Stimulated activated CD8-positive, alpha-beta memory T cell treated with anti-CD3 and anti-CD28 coated beads, Interleukin-7, amount 100 ng/mL, for 1 hour (primary cell): ENCODE measurements around the gene PROP1.
"Not testable (repeated sequence)": the region's sequence is repeated elsewhere in the genome, so short reads cannot be mapped to it uniquely, and the experiment has no call there.

Source experiments
- DNase-seq, 2 donors: peaks; one replicate each; pipeline ENCODE4 v3.0.0-alpha.2; 2020; ENCODE audit warnings: low read depth in 2 of 2

The PROP1 gene

DNA sequence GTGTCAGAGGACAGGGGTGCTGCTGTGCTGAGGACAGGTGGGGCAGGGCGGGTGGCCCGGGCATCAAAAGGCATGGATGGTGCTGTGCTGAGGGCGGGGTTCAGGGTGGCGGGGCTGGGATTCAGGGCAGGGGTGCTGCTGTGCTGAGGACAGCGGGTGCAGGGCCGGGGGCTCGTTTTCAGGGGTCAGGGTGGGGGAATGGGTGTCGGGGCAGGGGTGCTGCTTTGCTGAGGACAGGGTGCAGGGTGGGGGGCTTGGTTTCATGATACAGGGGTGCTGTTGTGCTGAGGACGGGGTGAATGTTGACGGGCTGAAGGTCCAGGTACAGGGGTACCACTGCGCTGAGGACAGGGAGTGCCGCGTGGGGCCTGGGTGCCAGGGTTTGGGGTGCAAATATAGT lies 50.9 kb downstream of the PROP1 start:
- DNase-seq, result not testable (repeated sequence)

DNA sequence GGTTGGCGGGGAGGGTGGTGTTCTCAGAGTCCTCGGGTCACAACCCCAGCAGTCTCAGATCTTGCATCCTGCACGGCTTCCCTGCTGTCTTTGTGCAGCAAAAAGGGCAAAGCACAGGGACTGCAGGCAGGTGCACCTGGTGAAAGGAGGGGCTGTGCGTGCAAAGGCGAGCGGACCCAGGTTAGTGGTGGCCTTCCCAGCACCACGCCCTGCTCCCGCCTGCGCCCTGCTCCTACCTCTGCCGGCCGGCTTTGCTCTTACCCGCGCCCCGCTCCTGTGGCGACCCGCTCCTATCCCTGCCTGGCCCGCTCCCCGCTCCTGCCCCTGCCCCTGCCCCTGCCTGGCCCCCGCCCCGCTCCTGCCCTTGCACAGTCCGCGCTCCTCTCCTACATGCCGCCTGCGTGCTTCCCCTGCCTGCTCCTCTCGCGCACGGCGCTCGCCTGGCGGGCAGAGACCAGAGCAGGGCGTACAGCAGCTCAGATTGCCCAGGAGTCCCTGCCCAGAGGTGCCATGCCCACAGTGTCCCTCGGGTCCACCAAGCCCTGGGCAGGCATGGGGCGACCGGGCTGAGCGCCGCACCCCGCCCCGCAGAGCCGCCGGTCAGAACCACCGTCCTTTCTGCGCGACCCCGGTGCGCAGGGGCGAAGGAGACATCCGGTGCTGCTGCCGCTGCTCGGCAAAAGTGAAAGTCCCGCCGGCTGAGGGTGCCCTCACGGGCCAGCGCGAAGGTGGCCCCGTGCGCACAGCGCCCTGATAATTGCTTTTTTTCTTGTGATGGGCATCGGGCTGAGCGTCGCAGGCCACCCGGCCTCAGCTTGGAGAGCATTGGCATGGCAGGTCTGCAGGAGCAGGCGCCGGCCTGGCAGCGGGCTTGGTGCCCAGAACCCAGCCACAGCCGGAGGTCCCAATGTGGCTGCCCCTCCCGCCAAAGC lies 52.0 kb downstream of the PROP1 start:
- not testable (repeated sequence) for DNase-seq

GRCh38 chr5:177942896-177943295 lies 53.1 kb downstream of the PROP1 start:
- not testable (repeated sequence) for DNase-seq
